PC-3 (cell line): ENCODE results near the gene OTOR. TPM values are rescaled to one million over a fixed set of nuclear protein-coding genes. Genes with fewer than 3 reads are reported as not detected.

Source experiments
- ATAC-seq: fragments of 200-7000 bp; cut with Tn5 transposase; 2 replicates; pipeline ENCODE4 v1.9.1; 2020; ENCODE audit warnings: mild to moderate bottlenecking, moderate library complexity
- Bru-seq: library from RNA; stranded (reverse); fragments of 400-500 nt; gene quantifications from one replicate; lab custom pipeline; 2021; lab: Mats Ljungman, UMichigan
- BruChase-seq, 2 experiments: library from RNA; stranded (reverse); fragments of 400-500 nt; gene quantifications; one replicate each; lab custom pipeline; 2021; lab: Mats Ljungman, UMichigan
- BruUV-seq: library from RNA; stranded (reverse); fragments of 400-500 nt; replicated peaks from 2 replicates; lab custom pipeline; 2021; lab: Mats Ljungman, UMichigan
- CTCF ChIA-PET: fragments of 300-600 bp; sonication (Branson Sonifier 250); formaldehyde crosslinking; loops from one replicate; lab custom pipeline; 2022; ENCODE audit warnings: antibody characterized with exemption; lab: Charles Lee
- POLR2A ChIA-PET: fragments of 300-600 bp; sonication (Branson Sonifier 250); formaldehyde crosslinking; loops from one replicate; lab custom pipeline; 2022; ENCODE audit warnings: antibody characterized with exemption; ENCODE audit not compliant: unreplicated experiment; lab: Charles Lee
- DNase-seq: peaks from one replicate; pipeline ENCODE4 v3.0.0-alpha.2; 2015
- H2AFZ ChIP-seq: fragments of 300-600 bp; sonication (generic); 2 replicates; pipeline ENCODE4 v1.6.0; 2016; ENCODE audit warnings: antibody characterized with exemption, low read length
- H3F3A ChIP-seq: fragments of 300-600 bp; sonication (generic); one replicate; pipeline ENCODE4 v1.6.0; 2017; ENCODE audit warnings: antibody characterized with exemption, low read length, control low read depth, mild to moderate bottlenecking; ENCODE audit not compliant: unreplicated experiment
- H3K27ac ChIP-seq: fragments of 300-600 bp; sonication (generic); 2 replicates; pipeline ENCODE4 v1.5.1; 2016; ENCODE audit warnings: mild to moderate bottlenecking, low read length
- H3K27me3 ChIP-seq: fragments of 300-600 bp; sonication (generic); 2 replicates; pipeline ENCODE4 v1.6.1; 2016; ENCODE audit warnings: low read length, mixed read lengths
- H3K36me3 ChIP-seq: fragments of 300-600 bp; sonication (generic); 2 replicates; pipeline ENCODE4 v1.6.1; 2016; ENCODE audit warnings: low read depth, mixed run types, low read length, mixed read lengths
- H3K4me1 ChIP-seq: fragments of 300-600 bp; sonication (generic); 2 replicates; pipeline ENCODE4 v1.5.1; 2016; ENCODE audit warnings: low read length; ENCODE audit not compliant: insufficient read depth
- H3K4me2 ChIP-seq: fragments of 300-600 bp; sonication (generic); 2 replicates; pipeline ENCODE4 v1.6.0; 2016; ENCODE audit warnings: low read length
- H3K4me3 ChIP-seq: fragments of 300-600 bp; sonication (generic); 2 replicates; pipeline ENCODE4 v1.5.1; 2016; ENCODE audit warnings: mild to moderate bottlenecking, low read length, mixed read lengths
- H3K79me2 ChIP-seq: fragments of 300-600 bp; sonication (generic); 2 replicates; pipeline ENCODE4 v1.6.1; 2017; ENCODE audit warnings: low read length, mixed read lengths
- H3K9ac ChIP-seq: fragments of 300-600 bp; sonication (generic); 2 replicates; pipeline ENCODE4 v1.6.0; 2016; ENCODE audit warnings: mild to moderate bottlenecking, low read length
- H3K9me2 ChIP-seq: fragments of 300-600 bp; sonication (generic); replicated peaks from 2 replicates; pipeline ENCODE4 v1.6.1; 2016; ENCODE audit warnings: mixed run types, low read length, mixed read lengths
- H3K9me3 ChIP-seq: fragments of 300-600 bp; sonication (generic); 2 replicates; pipeline ENCODE4 v1.6.1; 2016; ENCODE audit warnings: low read length, mixed read lengths
- H4K20me1 ChIP-seq: fragments of 300-600 bp; sonication (generic); 2 replicates; pipeline ENCODE4 v1.6.1; 2016; ENCODE audit warnings: low read length, mixed read lengths
- CTCF ChIP-seq: fragments of 300-600 bp; sonication (generic); conservative IDR thresholded peaks from 2 replicates; pipeline ENCODE4 v1.5.1; 2017; ENCODE audit warnings: antibody characterized with exemption, low read depth, mild to moderate bottlenecking, low read length
- EZH2 ChIP-seq: fragments of 300-600 bp; sonication (generic); IDR thresholded peaks from one replicate; pipeline ENCODE4 v1.6.1; 2017; ENCODE audit warnings: antibody characterized with exemption, mild to moderate bottlenecking, low read length; ENCODE audit not compliant: unreplicated experiment
- EZH2phosphoT487 ChIP-seq: fragments of 300-600 bp; sonication (generic); IDR thresholded peaks from 2 replicates; pipeline ENCODE4 v1.6.1; 2018; ENCODE audit warnings: mild to moderate bottlenecking, antibody characterized with exemption, low read length, borderline replicate concordance
- intact Hi-C: fragments of 100-400 bp; cut with micrococcal nuclease; formaldehyde crosslinking; loops from 2 replicates; pipeline ENCODE4 v1.9.0; 2023
- long read RNA-seq: library from polyadenylated mRNA; unstranded; transcript quantifications from one replicate; pipeline ENCODE4 v2.0.0, GENCODE V29; 2021; ENCODE audit not compliant: unreplicated experiment
- total RNA-seq: library from RNA; depleted of rRNA; stranded (reverse); fragments of >200 nt; gene quantifications from 2 replicates; pipeline ENCODE4 v1.2.3, GENCODE V29; 2014; rRNA removed

Gene OTOR
- total RNA-seq (not detected in 2 replicates), Bru-seq, nascent RNA (percentile 21 among the genes with signal in this experiment), BruChase-seq, experiment 1, labeled RNA remaining after a 6-hour chase (percentile 17 among the genes with signal in this experiment), BruChase-seq, experiment 2, labeled RNA remaining after a 2-hour chase (percentile 29 among the genes with signal in this experiment)
- long read RNA-seq: 0 reads

- no peaks in the 10 kb centered on the region for H3K4me1 ChIP-seq
These were observed at the start of gene OTOR for GRCh38 chr20:16748308-16748900. TSS of gene OTOR (plus strand) at chr20:16748358. CDS start at chr20:16748402, 44 bp downstream.

GRCh38 chr20:16699293-16699692 is 48.9 kb upstream of the OTOR start:
- Histone ChIP-seq H3K79me2 (no peaks in the 10 kb centered on the region), H3K27ac (no peak overlapping the region), H3K9ac (no peak overlapping the region), H3K4me2 (no peak overlapping the region), H3F3A (no peaks in the 10 kb centered on the region), H2AFZ (no peak overlapping the region), H3K9me2 (no peaks in the 10 kb centered on the region), H4K20me1 (no peaks in the 10 kb centered on the region), H3K9me3 (no peaks in the 10 kb centered on the region), H3K4me3 (no peak overlapping the region), H3K4me1 (no peaks in the 10 kb centered on the region), H3K36me3 (no peaks in the 10 kb centered on the region), H3K27me3 (peaks cover 66% of the 10 kb centered on the region)
- ChIA-PET CTCF (interaction anchor here (0.5 kb wide), 1 partner anchor 397 kb away, joined by 3 read pairs; no protein-coding TSS in a partner anchor), POLR2A (no interaction called here)
- no peak for ATAC-seq
- no peak for DNase-seq
- TF ChIP-seq EZH2 (no peak), CTCF (peak; percentile 28; the same call in 1 of the 2 replicates), EZH2phosphoT487 (no peak)
- intact Hi-C loops: no loop called here
- BruUV-seq: no TSS peak

More at GRCh38 chr20:16748308-16748900, at the start of gene OTOR:
- Histone ChIP-seq H3K36me3 (no peaks in the 10 kb centered on the region), H3K27me3 (peaks cover 12% of the 10 kb centered on the region; the same call in 1 of the 2 replicates), H3K4me2 (no peak within 1 kb of the TSS), H3K4me3 (no peak within 1 kb of the TSS), H2AFZ (no peak within 1 kb of the TSS), H3F3A (no peaks in the 10 kb centered on the region), H3K9me3 (no peaks in the 10 kb centered on the region), H4K20me1 (no peaks in the 10 kb centered on the region), H3K9ac (no peak within 1 kb of the TSS), H3K79me2 (no peaks in the 10 kb centered on the region), H3K9me2 (no peaks in the 10 kb centered on the region), H3K27ac (no peak within 1 kb of the TSS)
- no TSS peak for BruUV-seq
- ATAC-seq: no peak
- TF ChIP-seq EZH2phosphoT487 (no peak), EZH2 (no peak)
- POLR2A ChIA-PET: no interaction called here
- intact Hi-C loops: no loop called here
- CTCF ChIA-PET: no interaction called here
- DNase-seq: no peak

GRCh38 chr20:16701296-16701695 is 46.9 kb upstream of the OTOR start:
- Histone ChIP-seq H2AFZ (no peak overlapping the region), H3F3A (no peaks in the 10 kb centered on the region), H3K4me2 (no peak overlapping the region), H3K27ac (no peak overlapping the region), H4K20me1 (no peaks in the 10 kb centered on the region), H3K9ac (no peak overlapping the region), H3K4me3 (no peak overlapping the region), H3K4me1 (no peaks in the 10 kb centered on the region), H3K9me2 (no peaks in the 10 kb centered on the region), H3K9me3 (no peaks in the 10 kb centered on the region), H3K79me2 (no peaks in the 10 kb centered on the region), H3K27me3 (peaks cover 49% of the 10 kb centered on the region), H3K36me3 (no peaks in the 10 kb centered on the region)
- peak; percentile 73 for ATAC-seq
- no TSS peak for BruUV-seq
- intact Hi-C loops: loop anchor here (1.0 kb wide), 1 partner anchor 60 kb away; no protein-coding TSS in a partner anchor
- ChIA-PET CTCF (no interaction called here), POLR2A (no interaction called here)
- peak; percentile 58 for DNase-seq
- TF ChIP-seq EZH2: no peak
- TF ChIP-seq CTCF: peak; percentile 65
- TF ChIP-seq EZH2phosphoT487: no peak
